OCI-M2 (cell line): ENCODE results near the gene BRAF.
"Not testable (repeated sequence)": the region's sequence is repeated elsewhere in the genome, so short reads cannot be mapped to it uniquely, and the experiment has no call there.

Experiments used
- DNase-seq: peaks from one replicate; lab custom pipeline; 2025; ENCODE audit not compliant: unreplicated experiment; lab: John Stamatoyannopoulos, UW

The BRAF gene

DNA sequence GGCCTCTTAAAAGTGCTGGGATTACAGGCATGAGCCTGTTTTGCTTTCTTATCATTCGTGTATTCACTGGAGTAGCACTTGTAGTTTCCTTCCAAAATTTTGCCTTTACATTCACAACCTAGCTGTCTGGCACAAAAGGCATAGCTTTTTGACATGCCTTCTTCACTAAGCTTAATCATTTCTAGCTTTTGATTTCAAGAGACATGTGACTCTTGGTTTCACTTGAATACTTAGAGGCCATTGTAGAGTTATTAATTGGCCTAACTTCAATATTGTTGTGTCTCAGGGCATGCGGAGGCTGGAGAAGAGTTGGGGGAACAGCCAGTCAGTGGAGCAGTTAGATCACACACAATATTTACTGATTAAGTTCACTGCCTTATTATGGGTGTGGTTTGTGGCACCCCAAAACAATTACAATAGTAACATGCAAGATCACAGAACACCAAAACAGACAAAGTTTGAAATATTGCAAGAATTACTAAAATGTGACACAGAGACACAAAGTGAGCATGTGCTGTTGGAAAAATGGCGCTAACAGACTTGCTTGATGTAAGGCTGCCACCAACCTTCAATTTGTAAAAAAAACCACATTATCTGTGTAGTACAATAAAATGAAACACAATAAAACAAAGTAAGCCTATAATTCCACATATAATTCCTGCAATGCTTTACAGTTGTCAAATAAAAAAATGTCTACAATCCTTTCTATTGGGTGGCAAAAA is 43.1 kb downstream of the BRAF start:
- no peak for DNase-seq

DNA sequence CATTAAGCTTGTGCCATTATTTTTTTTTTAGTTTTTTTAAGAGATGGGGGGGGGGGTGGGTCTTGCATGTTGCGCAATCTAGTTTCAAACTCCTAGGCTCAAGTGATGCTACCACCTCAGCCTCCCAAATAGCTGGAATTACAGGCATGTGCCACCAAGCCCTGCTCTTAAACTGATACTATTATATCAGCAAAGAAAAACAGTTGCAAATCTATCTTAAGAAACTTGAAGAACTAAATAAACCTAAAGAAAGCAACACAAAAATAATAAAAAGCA is 47.5 kb downstream of the BRAF start:
- no peak for DNase-seq

GRCh38 chr7:140876519-140877248 is 48.0 kb downstream of the BRAF start:
- no peak for DNase-seq

GRCh38 chr7:140873434-140873833 is 51.3 kb downstream of the BRAF start:
- DNase-seq: no peak

DNA sequence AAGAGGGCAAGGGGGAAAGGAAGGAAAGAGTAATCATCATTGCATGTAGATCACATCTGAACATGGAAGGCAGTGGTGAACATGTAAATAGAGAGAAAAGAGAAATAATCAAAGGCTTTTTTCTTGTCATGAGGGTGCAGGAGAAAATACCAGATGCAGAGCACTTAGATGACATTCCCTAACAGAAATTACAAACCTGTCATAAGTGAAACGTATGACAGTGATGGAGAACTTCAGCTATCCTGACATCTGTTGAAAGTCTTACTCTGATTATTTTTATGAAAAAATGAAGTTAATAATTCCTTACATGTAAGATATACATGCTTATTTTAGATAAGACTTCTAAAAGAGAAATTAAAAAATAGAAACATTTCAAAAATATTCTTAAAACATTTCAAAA is 54.7 kb downstream of the BRAF start:
- DNase-seq: no peak

DNA sequence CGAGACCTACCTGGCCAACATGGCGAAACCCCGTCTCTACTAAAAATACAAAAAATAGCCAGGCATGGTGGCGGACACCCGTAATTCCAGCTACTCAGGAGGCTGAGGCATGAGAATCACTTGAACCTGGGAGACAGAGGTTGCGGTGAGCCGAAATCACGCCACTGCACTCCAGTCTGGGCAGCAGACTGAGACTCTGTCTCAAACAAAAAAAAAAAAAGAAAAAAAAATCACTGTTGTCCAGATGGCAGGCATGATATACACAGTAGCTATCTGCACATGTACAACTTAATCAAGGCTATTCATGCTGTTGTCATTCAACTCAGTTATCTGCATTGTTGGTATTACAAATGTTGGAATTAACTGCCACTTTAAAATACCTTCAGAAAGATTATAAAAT is 55.3 kb downstream of the BRAF start:
- DNase-seq: no peak

DNA sequence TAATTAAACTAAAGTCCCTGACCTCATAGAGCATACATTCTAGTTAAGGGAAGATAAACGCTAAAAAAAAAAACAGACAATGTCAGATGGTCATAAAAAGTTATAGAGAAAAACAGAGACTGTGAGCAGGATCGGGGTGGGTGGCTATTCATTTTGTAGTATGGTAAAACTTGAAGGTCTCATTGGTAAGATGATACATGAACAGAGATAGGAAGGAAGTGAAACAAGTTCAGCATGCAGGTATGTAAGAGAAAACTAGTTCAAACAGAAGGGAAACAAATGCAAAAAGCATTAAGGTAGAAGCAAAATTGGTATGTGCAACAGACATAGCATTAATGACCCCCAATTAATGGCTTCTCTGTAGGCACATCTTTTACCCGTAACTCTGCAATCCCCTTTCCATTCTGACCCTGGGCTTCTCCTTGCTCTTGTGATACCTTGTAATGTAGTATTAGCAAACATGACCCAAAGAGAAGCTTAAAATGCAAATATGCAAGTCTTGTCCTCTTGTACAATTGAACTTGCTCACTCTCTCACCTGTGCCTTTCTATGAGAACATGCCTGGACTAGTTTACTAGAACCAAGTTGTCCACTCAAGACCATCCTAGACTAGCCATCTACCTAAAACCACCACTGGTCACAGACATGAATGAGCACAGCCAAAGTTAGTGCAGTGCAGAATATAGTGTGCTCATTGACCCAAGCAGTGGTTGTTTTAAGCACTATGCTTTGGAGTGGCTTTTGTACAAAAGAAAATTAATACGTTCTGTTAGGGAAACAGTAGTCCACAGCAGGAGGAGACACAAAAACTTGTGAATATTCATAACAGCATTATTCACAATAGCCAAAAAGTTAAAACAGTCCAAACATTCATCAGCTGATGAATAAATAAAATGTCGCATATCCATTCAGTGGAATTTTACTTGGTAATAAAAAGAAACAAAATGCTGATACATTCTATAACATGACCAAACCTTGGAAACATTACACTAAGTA is 57.0 kb downstream of the BRAF start:
- DNase-seq: no peak

GRCh38 chr7:140866926-140867325 is 57.8 kb downstream of the BRAF start:
- no peak for DNase-seq

GRCh38 chr7:140864732-140865131 is 60.0 kb downstream of the BRAF start:
- no peak for DNase-seq

GRCh38 chr7:140863867-140864266 is 60.9 kb downstream of the BRAF start:
- no peak for DNase-seq

GRCh38 chr7:140863184-140863583 is 61.5 kb downstream of the BRAF start:
- no peak for DNase-seq

DNA sequence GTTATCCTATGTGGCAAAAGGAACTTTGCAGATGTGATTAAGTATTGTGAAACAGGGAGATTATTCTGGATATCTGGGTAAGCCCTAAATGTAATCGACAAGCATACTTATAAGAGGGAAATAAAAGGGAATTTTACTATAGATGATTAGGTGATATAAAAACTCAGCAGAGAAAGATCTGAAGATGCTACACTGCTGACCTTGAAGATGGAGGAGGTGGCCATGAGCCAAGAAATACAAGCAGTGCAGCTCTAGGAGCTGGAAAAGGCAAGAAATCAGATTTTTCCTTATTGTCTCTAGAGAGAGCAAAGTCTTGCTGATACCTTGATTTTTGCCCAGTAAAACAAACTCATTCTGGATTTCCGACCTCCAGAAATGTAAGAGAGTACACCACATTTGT is 67.7 kb downstream of the BRAF start:
- DNase-seq: no peak

DNA sequence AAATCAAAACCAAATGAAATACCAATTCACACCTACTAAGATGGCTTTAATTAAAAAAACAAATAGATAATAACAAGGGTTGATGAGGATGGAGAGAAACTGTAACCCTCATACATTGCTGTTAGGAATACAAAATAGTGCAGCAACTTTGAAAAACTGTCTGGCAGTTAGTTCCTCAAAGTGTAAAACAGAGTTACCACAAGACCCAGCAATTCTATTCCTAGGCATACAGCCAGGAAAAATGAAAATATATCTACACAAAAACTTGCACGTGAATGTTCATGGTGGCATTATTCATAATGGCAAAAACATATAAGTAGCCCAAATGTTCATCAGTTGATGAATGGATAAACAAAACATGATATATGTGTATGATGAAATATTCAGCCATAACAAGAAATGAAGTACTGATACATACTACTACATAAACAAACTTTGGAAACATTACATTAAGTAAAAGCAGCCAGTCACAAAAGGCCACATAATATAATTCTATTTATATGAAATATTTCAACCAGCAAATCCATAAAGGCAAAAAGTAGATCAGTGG is 83.5 kb downstream of the BRAF start:
- DNase-seq: no peak

DNA sequence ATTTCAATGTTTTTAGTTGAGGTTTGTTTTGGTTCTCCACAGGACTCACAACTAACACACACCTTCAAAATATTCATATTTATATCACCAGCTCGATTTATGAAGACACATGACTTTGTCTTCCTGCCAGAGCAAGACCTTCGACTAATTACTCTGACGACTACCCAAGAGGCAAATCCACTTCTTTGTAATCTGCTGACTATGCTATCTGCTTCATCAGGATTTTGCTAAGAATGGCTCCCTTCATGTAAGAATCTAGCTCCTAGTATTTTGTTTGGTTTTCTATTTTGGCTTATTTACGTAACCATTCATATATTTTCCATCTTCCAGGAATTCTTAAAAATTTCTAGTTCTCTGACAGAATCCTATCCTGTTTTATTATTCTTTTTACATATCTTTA is 93.0 kb downstream of the BRAF start:
- no peak for DNase-seq

DNA sequence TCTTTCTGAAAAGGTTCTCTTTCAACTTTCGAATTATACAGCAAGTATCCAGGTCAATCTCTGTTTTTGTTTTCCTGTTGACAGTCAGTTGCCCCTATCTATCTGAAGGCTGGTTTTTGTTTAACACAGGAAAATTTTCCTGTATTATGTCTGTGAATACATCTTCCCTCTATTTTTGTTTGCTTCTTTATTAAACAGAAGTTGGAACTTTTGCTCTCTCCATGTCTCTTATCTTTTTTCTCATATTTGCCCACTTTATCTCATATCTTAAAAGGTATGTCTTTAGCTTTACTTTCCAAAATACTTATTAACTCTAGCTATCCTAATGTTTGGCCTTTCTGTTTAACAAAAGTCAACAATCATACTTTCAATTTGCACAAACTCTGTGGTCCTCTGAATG is 95.0 kb downstream of the BRAF start:
- DNase-seq: no peak

DNA sequence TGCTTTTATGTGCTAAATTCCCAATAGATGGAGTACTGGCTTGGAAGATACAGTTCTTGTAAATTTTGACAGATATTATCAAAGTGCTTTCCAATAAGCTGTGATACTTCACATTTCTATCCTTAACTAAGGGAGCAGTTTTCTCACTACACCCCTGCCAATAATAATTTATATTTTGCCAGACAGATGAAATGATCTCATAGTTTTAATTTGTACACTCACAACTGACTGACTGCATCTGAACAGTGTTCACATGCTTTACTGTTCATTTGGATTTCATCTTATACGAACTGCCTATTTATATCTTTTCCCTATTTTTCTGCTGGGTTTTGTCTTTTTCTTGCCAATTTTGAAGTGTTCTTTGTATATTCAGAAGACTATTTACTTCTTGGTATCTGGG is 96.0 kb downstream of the BRAF start:
- no peak for DNase-seq

- DNase-seq: not testable (repeated sequence)
These were observed 107.3 kb downstream of the BRAF start for GRCh38 chr7:140817383-140817782.

GRCh38 chr7:140810830-140811556 is 113.7 kb downstream of the BRAF start:
- peak; percentile 43 for DNase-seq

GRCh38 chr7:140810385-140810784 is 114.3 kb downstream of the BRAF start:
- no peak for DNase-seq

DNA sequence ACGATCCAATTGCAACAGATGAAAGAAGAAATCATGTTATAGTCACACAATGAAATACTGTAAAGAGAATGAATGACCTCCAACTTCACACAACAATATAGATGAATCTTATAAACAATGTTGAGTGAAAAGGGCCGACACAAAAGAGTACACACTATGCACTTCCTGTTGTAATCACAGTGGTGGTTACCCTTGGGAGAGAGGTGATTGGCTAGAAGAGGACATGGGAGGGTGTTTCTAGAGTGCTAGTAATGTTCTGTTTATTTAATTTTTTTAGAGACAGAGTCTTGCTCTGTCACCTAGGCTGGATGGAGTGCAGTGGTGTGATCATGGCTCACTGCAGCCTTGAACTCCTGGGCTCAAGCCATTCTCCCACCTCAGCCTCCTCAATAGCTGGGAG is 145.8 kb downstream of the BRAF start:
- no peak for DNase-seq

DNA sequence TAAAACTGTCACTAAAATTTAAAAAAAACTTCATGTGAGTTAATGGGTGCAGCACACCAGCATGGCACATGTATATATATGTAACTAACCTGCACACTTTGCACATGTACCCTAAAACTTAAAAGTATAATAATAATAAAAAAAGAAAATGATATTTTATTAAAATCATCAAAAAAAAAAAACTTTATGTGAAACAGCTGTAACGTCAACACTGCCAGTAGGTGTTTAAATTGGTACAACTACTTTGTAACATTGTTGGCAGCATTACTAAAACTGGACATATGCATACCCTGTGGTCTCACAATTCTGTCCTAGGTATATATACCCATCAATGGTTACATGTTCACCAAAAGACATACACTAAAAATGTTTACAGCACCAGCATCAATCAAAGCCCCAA is 146.2 kb downstream of the BRAF start:
- DNase-seq: no peak
